ENCODE data around the gene PELO. TPM values are rescaled to one million over a fixed set of nuclear protein-coding genes. Genes with fewer than 3 reads are reported as not detected.

Gene PELO
- total and polyA plus RNA-seq, 9 of the 15 experiments (the other 6 are each of a cell fraction or from before 2014, with no cell fraction given): 5.8 to 14.6 (median 9.6) TPM

- TF ChIP-seq CBX5 (IDR thresholded peaks at IDR 0.05; ENCODE audit: borderline replicate concordance, low read depth) (no peak), ZBTB26 (CRISPR knock-in tag; IDR thresholded peaks at IDR 0.05) (no peak), BCOR (IDR thresholded peaks at IDR 0.05) (no peak), KDM2B (CRISPR knock-in tag; IDR thresholded peaks at IDR 0.05) (no peak), TAF7 (tag; IDR thresholded peaks at IDR 0.05) (peak; percentile 61; the same call in 1 of the 2 replicates), U2AF2 (optimal IDR thresholded peaks at IDR 0.05; ENCODE audit: low read depth, low read length) (no peak), ZNF75A (CRISPR knock-in tag; IDR thresholded peaks at IDR 0.05) (no peak), NRF1 (conservative IDR thresholded peaks at IDR 0.05 in 1 of 2, IDR thresholded peaks at IDR 0.05 in 1 of 2) (peak; percentile 99), MIER1 (IDR thresholded peaks at IDR 0.05; ENCODE audit: low read depth) (no peak), ZKSCAN8 (CRISPR knock-in tag; IDR thresholded peaks at IDR 0.05) (no peak), ZNF561 (CRISPR knock-in tag; conservative IDR thresholded peaks at IDR 0.05) (no peak), GABPA (tag; conservative IDR thresholded peaks at IDR 0.05; ENCODE audit: low read depth) (0 out of 2 replicates have a peak, but pooled peaks have one; percentile 23), STAT5A (IDR thresholded peaks at IDR 0.05; ENCODE audit: borderline replicate concordance, low read length) (no peak), DPF2 (IDR thresholded peaks at IDR 0.05) (no peak), TCF3 (CRISPR knock-in tag; IDR thresholded peaks at IDR 0.05) (no peak), RFX5 (IDR thresholded peaks at IDR 0.05; ENCODE audit: low read depth, low read length) (no peak), EZH2 (IDR thresholded peaks at IDR 0.05; ENCODE audit: borderline replicate concordance, low read depth, low read length) (no peak), TEAD4 (IDR thresholded peaks at IDR 0.05; ENCODE audit: low read length) (no peak), TEAD4 (CRISPR knock-in tag; IDR thresholded peaks at IDR 0.05; ENCODE audit: borderline replicate concordance) (no peak), PHF20 (IDR thresholded peaks at IDR 0.05; ENCODE audit: partially characterized antibody) (no peak), FOXP1 (CRISPR knock-in tag; IDR thresholded peaks at IDR 0.05) (peak; percentile 23; the same call in 1 of the 2 replicates), FOXA1 (IDR thresholded peaks at IDR 0.05; ENCODE audit: borderline replicate concordance) (no peak), ZNF764 (CRISPR knock-in tag; IDR thresholded peaks at IDR 0.05; ENCODE audit: low read depth) (no peak), PPARD (CRISPR knock-in tag; IDR thresholded peaks at IDR 0.05) (no peak), E2F5 (CRISPR knock-in tag; IDR thresholded peaks at IDR 0.05) (no peak), JUN (IDR thresholded peaks at IDR 0.05; ENCODE audit: borderline replicate concordance, low read depth, low read length) (no peak), JUN (CRISPR knock-in tag; IDR thresholded peaks at IDR 0.05; ENCODE audit: borderline replicate concordance) (no peak), MYNN (IDR thresholded peaks at IDR 0.05) (no peak), MYNN (CRISPR knock-in tag; IDR thresholded peaks at IDR 0.05) (no peak), SFPQ (IDR thresholded peaks at IDR 0.05; ENCODE audit: low read depth, low read length) (no peak), NCOA6 (IDR thresholded peaks at IDR 0.05) (no peak)
Measured at GRCh38 chr5:52799983-52800393, 12.3 kb downstream of the PELO start (continued).
